ENCODE results near the gene SSBP3. TPM values are rescaled to one million over a fixed set of nuclear protein-coding genes. Genes with fewer than 3 reads are reported as not detected.
A peak's percentile ranks its signal among the peaks of the same experiment; 100 is the strongest.

SSBP3 gene
- total and polyA plus RNA-seq, 5 donors: 25.4 to 55.8 (median 32.5) TPM

GRCh38 chr1:54358503-54359168 is 47.6 kb downstream of the SSBP3 start:
- Histone ChIP-seq H3K27me3 (ENCODE audit: control insufficient read depth, insufficient read depth) (no peaks in the 10 kb centered on the region), H3K4me3 (ENCODE audit: low read length) (no peak overlapping the region), H3K4me1 (ENCODE audit: control insufficient read depth, insufficient read depth, low read length) (peaks cover 35% of the 10 kb centered on the region), H3K9me3 (ENCODE audit: control insufficient read depth, low read length) (no peaks in the 10 kb centered on the region), H3K27ac (ENCODE audit: low read length) (peak overlapping the region; percentile 56)
- ATAC-seq (peak; percentile 65 to 74), DNase-seq (peak; percentile 53 to 79 (median 78))
- 65% methylated on average over 14 of the region's 14 CpGs for WGBS
- intact Hi-C loops (cut with DNase I): no loop called here

- ATAC-seq (no peak), DNase-seq (no peak)
- 69% methylated on average over 5 of the region's 5 CpGs for WGBS
- Histone ChIP-seq H3K27ac (ENCODE audit: low read length) (no peak overlapping the region), H3K9me3 (ENCODE audit: control insufficient read depth, low read length) (no peaks in the 10 kb centered on the region), H3K4me1 (ENCODE audit: control insufficient read depth, insufficient read depth, low read length) (peaks cover 34% of the 10 kb centered on the region), H3K27me3 (ENCODE audit: control insufficient read depth, insufficient read depth) (no peaks in the 10 kb centered on the region), H3K4me3 (ENCODE audit: low read length) (no peak overlapping the region)
- intact Hi-C loops (cut with DNase I): no loop called here
These were observed 48.2 kb downstream of the SSBP3 start for GRCh38 chr1:54357967-54358366.

GRCh38 chr1:54356680-54357147 is 49.5 kb downstream of the SSBP3 start:
- no peak for ATAC-seq
- Histone ChIP-seq H3K27ac (ENCODE audit: low read length) (no peak overlapping the region), H3K9me3 (ENCODE audit: control insufficient read depth, low read length) (no peaks in the 10 kb centered on the region), H3K4me1 (ENCODE audit: control insufficient read depth, insufficient read depth, low read length) (peaks cover 34% of the 10 kb centered on the region), H3K4me3 (ENCODE audit: low read length) (no peak overlapping the region), H3K27me3 (ENCODE audit: control insufficient read depth, insufficient read depth) (no peaks in the 10 kb centered on the region)
- DNase-seq: no peak
- WGBS: 55% methylated on average over 9 of the region's 9 CpGs
- intact Hi-C loops (cut with DNase I): no loop called here

GRCh38 chr1:54355931-54356679 is 50.1 kb downstream of the SSBP3 start:
- Histone ChIP-seq H3K4me1 (ENCODE audit: control insufficient read depth, insufficient read depth, low read length) (peaks cover 34% of the 10 kb centered on the region), H3K4me3 (ENCODE audit: low read length) (no peak overlapping the region), H3K27me3 (ENCODE audit: control insufficient read depth, insufficient read depth) (no peaks in the 10 kb centered on the region), H3K27ac (ENCODE audit: low read length) (no peak overlapping the region), H3K9me3 (ENCODE audit: control insufficient read depth, low read length) (no peaks in the 10 kb centered on the region)
- WGBS: 50% methylated on average over 31 of the region's 31 CpGs
- DNase-seq (no peak), ATAC-seq (no peak)
- intact Hi-C loops (cut with DNase I): no loop called here

DNA sequence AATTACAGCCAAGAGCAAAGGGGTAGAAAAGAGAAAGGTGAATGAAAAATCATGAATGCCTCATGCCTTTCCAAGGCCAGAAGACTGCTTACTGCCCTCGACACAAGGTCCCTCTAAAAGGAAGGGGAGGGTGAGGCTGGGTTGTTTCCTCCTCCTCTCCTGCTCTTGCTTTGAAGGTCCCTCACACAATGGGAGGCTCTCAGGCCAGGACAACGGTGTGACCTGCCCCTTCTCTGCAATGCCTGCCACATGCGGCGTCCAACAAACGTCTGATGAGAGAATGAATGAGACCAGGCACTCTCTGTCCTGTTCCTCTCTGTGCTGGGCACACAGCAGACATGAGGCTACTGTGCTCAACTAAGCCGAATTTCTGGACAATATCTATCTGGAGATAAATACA is 51.3 kb downstream of the SSBP3 start:
- 63% methylated on average over 6 of the region's 6 CpGs for WGBS
- peaks cover 34% of the 10 kb centered on the region for H3K4me1 ChIP-seq (ENCODE audit: control insufficient read depth, insufficient read depth, low read length)
- no peak for DNase-seq
- no peaks in the 10 kb centered on the region for H3K27me3 ChIP-seq (ENCODE audit: control insufficient read depth, insufficient read depth)
- intact Hi-C loops (cut with DNase I): no loop called here
- ATAC-seq: peak in 1 of 2 donors; percentile 66
- H3K27ac ChIP-seq (ENCODE audit: low read length): no peak overlapping the region
- H3K9me3 ChIP-seq (ENCODE audit: control insufficient read depth, low read length): no peaks in the 10 kb centered on the region
- no peak overlapping the region for H3K4me3 ChIP-seq (ENCODE audit: low read length)

DNA sequence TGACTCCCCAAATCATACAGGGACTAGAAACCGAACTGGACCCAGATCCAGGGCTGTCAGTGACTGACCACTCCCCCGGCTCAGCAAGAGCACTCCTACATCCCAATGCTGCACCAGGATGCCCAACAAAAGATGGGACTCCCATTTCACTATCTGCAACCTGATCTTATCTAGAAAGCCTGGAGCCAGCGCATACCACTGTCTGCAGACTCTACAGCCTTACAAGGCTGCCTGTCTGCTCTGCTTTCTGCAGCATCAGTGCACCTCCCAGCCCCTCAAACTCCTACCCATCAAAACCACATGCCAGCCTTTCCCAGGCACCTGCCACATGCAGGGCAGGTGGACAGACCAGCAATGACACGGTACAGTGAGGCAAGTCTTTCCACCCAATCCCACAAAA is 52.2 kb downstream of the SSBP3 start:
- Histone ChIP-seq H3K4me1 (ENCODE audit: control insufficient read depth, insufficient read depth, low read length) (peaks cover 31% of the 10 kb centered on the region), H3K27ac (ENCODE audit: low read length) (no peak overlapping the region), H3K9me3 (ENCODE audit: control insufficient read depth, low read length) (no peaks in the 10 kb centered on the region), H3K27me3 (ENCODE audit: control insufficient read depth, insufficient read depth) (no peaks in the 10 kb centered on the region), H3K4me3 (ENCODE audit: low read length) (no peak overlapping the region)
- intact Hi-C loops (cut with DNase I): no loop called here
- DNase-seq (no peak), ATAC-seq (no peak)
- WGBS: 89% methylated on average over 4 of the region's 4 CpGs

DNA sequence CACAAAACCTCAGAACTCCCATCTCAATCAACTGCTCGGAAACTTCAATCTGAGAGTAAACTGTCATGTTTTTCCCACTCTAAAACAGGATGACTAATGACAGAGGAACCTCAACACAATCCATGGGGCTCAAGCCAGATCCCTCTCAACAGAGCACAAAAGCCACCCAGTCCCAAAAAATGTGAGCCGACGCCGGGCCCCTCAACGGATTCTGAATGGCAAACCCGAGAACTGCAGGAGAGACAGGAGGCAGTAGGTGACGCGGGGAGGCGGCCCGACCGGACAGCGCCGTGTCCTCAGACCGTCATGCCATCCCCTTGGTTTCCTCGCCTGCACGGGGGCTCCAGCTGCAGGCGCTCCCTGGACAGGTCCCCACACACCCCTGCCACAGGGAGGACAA is 53.4 kb downstream of the SSBP3 start:
- H3K27me3 ChIP-seq (ENCODE audit: control insufficient read depth, insufficient read depth): no peaks in the 10 kb centered on the region
- intact Hi-C loops (cut with DNase I): no loop called here
- no peak for ATAC-seq
- no peaks in the 10 kb centered on the region for H3K9me3 ChIP-seq (ENCODE audit: control insufficient read depth, low read length)
- H3K27ac ChIP-seq (ENCODE audit: low read length): no peak overlapping the region
- no peak for DNase-seq
- 84% methylated on average over 17 of the region's 17 CpGs for WGBS
- H3K4me1 ChIP-seq (ENCODE audit: control insufficient read depth, insufficient read depth, low read length): peaks cover 25% of the 10 kb centered on the region
- no peak overlapping the region for H3K4me3 ChIP-seq (ENCODE audit: low read length)

- 57% methylated on average over 5 of the region's 5 CpGs for WGBS
- no peak overlapping the region for H3K27ac ChIP-seq (ENCODE audit: low read length)
These were observed 55.8 kb downstream of the SSBP3 start for GRCh38 chr1:54350360-54350759.

GRCh38 chr1:54348700-54349021 is 57.5 kb downstream of the SSBP3 start:
- WGBS: 77% methylated on average over 5 of the region's 5 CpGs
- H3K4me3 ChIP-seq (ENCODE audit: low read length): no peak overlapping the region
- H3K27ac ChIP-seq (ENCODE audit: low read length): no peak overlapping the region
- H3K9me3 ChIP-seq (ENCODE audit: control insufficient read depth, low read length): no peaks in the 10 kb centered on the region
- intact Hi-C loops (cut with DNase I): no loop called here
- H3K4me1 ChIP-seq (ENCODE audit: control insufficient read depth, insufficient read depth, low read length): peaks cover 7% of the 10 kb centered on the region
- ATAC-seq (no peak), DNase-seq (no peak)
- no peaks in the 10 kb centered on the region for H3K27me3 ChIP-seq (ENCODE audit: control insufficient read depth, insufficient read depth)

More at GRCh38 chr1:54350360-54350759, 55.8 kb downstream of the SSBP3 start:
- Histone ChIP-seq H3K4me3 (ENCODE audit: low read length) (no peak overlapping the region), H3K9me3 (ENCODE audit: control insufficient read depth, low read length) (no peaks in the 10 kb centered on the region), H3K4me1 (ENCODE audit: control insufficient read depth, insufficient read depth, low read length) (peaks cover 12% of the 10 kb centered on the region), H3K27me3 (ENCODE audit: control insufficient read depth, insufficient read depth) (no peaks in the 10 kb centered on the region)
- no peak for DNase-seq
- ATAC-seq: no peak
- intact Hi-C loops (cut with DNase I): no loop called here

- no peak overlapping the region for H3K4me3 ChIP-seq (ENCODE audit: low read length)
- DNase-seq (no peak), ATAC-seq (peak; percentile 41 to 42)
- H3K4me1 ChIP-seq (ENCODE audit: control insufficient read depth, insufficient read depth, low read length): peaks cover 7% of the 10 kb centered on the region
- no peaks in the 10 kb centered on the region for H3K27me3 ChIP-seq (ENCODE audit: control insufficient read depth, insufficient read depth)
- H3K27ac ChIP-seq (ENCODE audit: low read length): no peak overlapping the region
- intact Hi-C loops (cut with DNase I): no loop called here
- H3K9me3 ChIP-seq (ENCODE audit: control insufficient read depth, low read length): no peaks in the 10 kb centered on the region
- WGBS: 86% methylated on average over 14 of the region's 14 CpGs
These were observed 58.1 kb downstream of the SSBP3 start for GRCh38 chr1:54347955-54348699.
